Stimulated activated CD8-positive, alpha-beta memory T cell treated with anti-CD3 and anti-CD28 coated beads, Interleukin-15, amount 100 ng/mL, for 4 hours (primary cell): ENCODE results near the gene KCTD15.
"Not testable (repeated sequence)": the region's sequence is repeated elsewhere in the genome, so short reads cannot be mapped to it uniquely, and the experiment has no call there.

Experiments
- DNase-seq, 2 donors: peaks; one replicate each; pipeline ENCODE4 v3.0.0-alpha.2; 2020; ENCODE audit warnings: low read depth in 2 of 2

KCTD15 gene

GRCh38 chr19:33814181-33815165 lies 17.8 kb downstream of the KCTD15 start:
- no peak for DNase-seq

GRCh38 chr19:33815380-33816340 lies 19.0 kb downstream of the KCTD15 start:
- no peak for DNase-seq

GRCh38 chr19:33818411-33818810 lies 21.7 kb downstream of the KCTD15 start:
- DNase-seq: no peak

GRCh38 chr19:33819078-33819477 lies 22.4 kb downstream of the KCTD15 start:
- not testable (repeated sequence) for DNase-seq

GRCh38 chr19:33819506-33819879 lies 22.8 kb downstream of the KCTD15 start:
- no peak for DNase-seq

- DNase-seq: no peak
Observed at GRCh38 chr19:33819880-33820781, 23.5 kb downstream of the KCTD15 start.

GRCh38 chr19:33821871-33822270 lies 25.2 kb downstream of the KCTD15 start:
- DNase-seq: no peak

GRCh38 chr19:33823341-33823740 lies 26.7 kb downstream of the KCTD15 start:
- DNase-seq: no peak

- no peak for DNase-seq
Observed at GRCh38 chr19:33825556-33825955, 28.9 kb downstream of the KCTD15 start.

- DNase-seq: no peak
Observed at GRCh38 chr19:33826521-33826920, 29.9 kb downstream of the KCTD15 start.

- no peak for DNase-seq
Observed at GRCh38 chr19:33828266-33829075, 31.8 kb downstream of the KCTD15 start.

- no peak for DNase-seq
Observed at GRCh38 chr19:33830264-33830663, 33.6 kb downstream of the KCTD15 start.

- no peak for DNase-seq
Observed at GRCh38 chr19:33831825-33832224, 35.2 kb downstream of the KCTD15 start.

GRCh38 chr19:33832633-33833032 lies 36.0 kb downstream of the KCTD15 start:
- no peak for DNase-seq

GRCh38 chr19:33840382-33840781 lies 43.7 kb downstream of the KCTD15 start:
- DNase-seq: no peak

- no peak for DNase-seq
Observed at GRCh38 chr19:33840783-33841182, 44.1 kb downstream of the KCTD15 start.

GRCh38 chr19:33841685-33842084 lies 45.0 kb downstream of the KCTD15 start:
- no peak for DNase-seq

GRCh38 chr19:33844478-33844877 lies 47.8 kb downstream of the KCTD15 start:
- no peak for DNase-seq

GRCh38 chr19:33845498-33845897 lies 48.8 kb downstream of the KCTD15 start:
- no peak for DNase-seq

GRCh38 chr19:33849551-33850147 lies 53.0 kb downstream of the KCTD15 start:
- no peak for DNase-seq
